Stimulated activated effector memory CD8-positive, alpha-beta T cell treated with anti-CD3 and anti-CD28 coated beads, Interleukin-12 subunit alpha, Interleukin-12 subunit beta, amount 100 ng/mL, for 72 hours (primary cell): Measurements from ENCODE around the gene USP17L26.
"Not testable (repeated sequence)": the region's sequence is repeated elsewhere in the genome, so short reads cannot be mapped to it uniquely, and the experiment has no call there.

Experiments
- ATAC-seq: fragments of 150-1000 bp; cut with Tn5 transposase; 2 replicates; pipeline ENCODE4 v1.10.0; 2021
- DNase-seq, 2 donors: peaks; one replicate each; pipeline ENCODE4 v3.0.0; 2021 to 2022; ENCODE audit warnings: low spot score in 2 of 2
- H3K27ac Mint-ChIP-seq: one replicate; pipeline ENCODE4 v1.8.0; 2022; ENCODE audit warnings: mild to moderate bottlenecking, mixed read lengths
- H3K36me3 Mint-ChIP-seq: one replicate; pipeline ENCODE4 v1.8.0; 2022; ENCODE audit warnings: mild to moderate bottlenecking, mixed read lengths
- H3K4me1 Mint-ChIP-seq: one replicate; pipeline ENCODE4 v1.8.0; 2022; ENCODE audit warnings: mixed read lengths
- H3K4me3 Mint-ChIP-seq: one replicate; pipeline ENCODE4 v1.8.0; 2022; ENCODE audit warnings: mild to moderate bottlenecking, mixed read lengths
- H3K9me3 Mint-ChIP-seq: one replicate; pipeline ENCODE4 v1.8.0; 2022; ENCODE audit warnings: mixed read lengths

USP17L26 gene, protein sequence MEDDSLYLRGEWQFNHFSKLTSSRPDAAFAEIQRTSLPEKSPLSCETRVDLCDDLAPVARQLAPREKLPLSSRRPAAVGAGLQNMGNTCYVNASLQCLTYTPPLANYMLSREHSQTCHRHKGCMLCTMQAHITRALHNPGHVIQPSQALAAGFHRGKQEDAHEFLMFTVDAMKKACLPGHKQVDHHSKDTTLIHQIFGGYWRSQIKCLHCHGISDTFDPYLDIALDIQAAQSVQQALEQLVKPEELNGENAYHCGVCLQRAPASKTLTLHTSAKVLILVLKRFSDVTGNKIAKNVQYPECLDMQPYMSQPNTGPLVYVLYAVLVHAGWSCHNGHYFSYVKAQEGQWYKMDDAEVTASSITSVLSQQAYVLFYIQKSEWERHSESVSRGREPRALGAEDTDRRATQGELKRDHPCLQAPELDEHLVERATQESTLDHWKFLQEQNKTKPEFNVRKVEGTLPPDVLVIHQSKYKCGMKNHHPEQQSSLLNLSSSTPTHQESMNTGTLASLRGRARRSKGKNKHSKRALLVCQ

DNA sequence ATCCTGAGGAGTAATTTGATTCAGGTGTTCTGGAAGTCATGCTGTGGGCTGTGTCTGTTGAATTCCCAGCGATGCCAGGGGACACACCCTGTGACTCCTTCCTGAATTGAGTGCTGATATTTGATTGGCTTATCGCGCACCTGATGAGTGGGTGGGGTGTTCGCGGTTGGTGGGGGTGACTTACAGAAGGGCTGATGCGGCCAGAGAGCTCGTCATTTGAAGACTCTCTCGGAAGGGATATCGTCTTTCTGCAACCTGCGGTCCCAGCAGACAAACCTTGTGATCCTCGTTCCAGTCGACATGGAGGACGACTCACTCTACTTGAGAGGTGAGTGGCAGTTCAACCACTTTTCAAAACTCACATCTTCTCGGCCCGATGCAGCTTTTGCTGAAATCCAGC, at the start of gene USP17L26:
TSS of gene USP17L26 (plus strand) at position 301 of the 400 bp plus-strand sequence. CDS start at position 301, 0 bp downstream.
- not testable (repeated sequence) for ATAC-seq, H3K4me1 Mint-ChIP-seq, H3K9me3 Mint-ChIP-seq, H3K27ac Mint-ChIP-seq, H3K4me3 Mint-ChIP-seq, DNase-seq, H3K36me3 Mint-ChIP-seq

DNA sequence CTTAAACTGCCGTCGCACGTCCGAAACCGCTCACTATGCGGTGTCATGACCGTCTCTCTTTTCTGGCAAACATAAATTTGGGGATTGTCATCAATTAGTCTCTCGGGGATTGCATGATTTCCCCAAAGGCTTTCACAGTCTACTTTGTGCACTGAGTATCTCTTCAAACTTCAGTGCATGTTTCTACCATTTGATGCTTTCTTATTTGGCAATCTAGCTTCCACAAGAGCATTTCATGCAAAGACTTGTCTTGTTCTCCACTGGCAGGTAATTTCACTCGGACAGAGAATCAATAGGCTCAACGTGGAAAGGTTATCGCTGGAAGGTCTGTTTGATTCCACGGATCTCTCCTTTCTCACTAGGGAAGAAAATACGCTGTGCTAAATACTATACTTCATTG, 10.3 kb upstream of the USP17L26 start:
- not testable (repeated sequence) for H3K9me3 Mint-ChIP-seq, H3K36me3 Mint-ChIP-seq, H3K4me3 Mint-ChIP-seq, ATAC-seq, H3K4me1 Mint-ChIP-seq, H3K27ac Mint-ChIP-seq
- DNase-seq, result peak in 1 of 2 donors; percentile 1

DNA sequence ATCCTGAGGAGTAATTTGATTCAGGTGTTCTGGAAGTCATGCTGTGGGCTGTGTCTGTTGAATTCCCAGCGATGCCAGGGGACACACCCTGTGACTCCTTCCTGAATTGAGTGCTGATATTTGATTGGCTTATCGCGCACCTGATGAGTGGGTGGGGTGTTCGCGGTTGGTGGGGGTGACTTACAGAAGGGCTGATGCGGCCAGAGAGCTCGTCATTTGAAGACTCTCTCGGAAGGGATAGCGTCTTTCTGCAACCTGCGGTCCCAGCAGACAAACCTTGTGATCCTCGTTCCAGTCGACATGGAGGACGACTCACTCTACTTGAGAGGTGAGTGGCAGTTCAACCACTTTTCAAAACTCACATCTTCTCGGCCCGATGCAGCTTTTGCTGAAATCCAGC, 9.6 kb upstream of the USP17L26 start, which contains the start of gene USP17L24:
TSS of gene USP17L24 (plus strand) at position 301 of the 400 bp plus-strand sequence. CDS start at position 301, 0 bp downstream.
- H3K36me3 Mint-ChIP-seq, result not testable (repeated sequence)

DNA sequence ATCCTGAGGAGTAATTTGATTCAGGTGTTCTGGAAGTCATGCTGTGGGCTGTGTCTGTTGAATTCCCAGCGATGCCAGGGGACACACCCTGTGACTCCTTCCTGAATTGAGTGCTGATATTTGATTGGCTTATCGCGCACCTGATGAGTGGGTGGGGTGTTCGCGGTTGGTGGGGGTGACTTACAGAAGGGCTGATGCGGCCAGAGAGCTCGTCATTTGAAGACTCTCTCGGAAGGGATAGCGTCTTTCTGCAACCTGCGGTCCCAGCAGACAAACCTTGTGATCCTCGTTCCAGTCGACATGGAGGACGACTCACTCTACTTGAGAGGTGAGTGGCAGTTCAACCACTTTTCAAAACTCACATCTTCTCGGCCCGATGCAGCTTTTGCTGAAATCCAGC, 4.8 kb upstream of the USP17L26 start, which contains the start of gene USP17L25:
TSS of gene USP17L25 (plus strand) at position 301 of the 400 bp plus-strand sequence. CDS start at position 301, 0 bp downstream.
- not testable (repeated sequence) for H3K9me3 Mint-ChIP-seq, ATAC-seq, H3K36me3 Mint-ChIP-seq, H3K4me1 Mint-ChIP-seq, H3K4me3 Mint-ChIP-seq, H3K27ac Mint-ChIP-seq, DNase-seq

More for the DNA sequence above, 9.6 kb upstream of the USP17L26 start, which contains the start of gene USP17L24:
- not testable (repeated sequence) for H3K4me3 Mint-ChIP-seq, DNase-seq, H3K9me3 Mint-ChIP-seq, H3K27ac Mint-ChIP-seq, ATAC-seq, H3K4me1 Mint-ChIP-seq

DNA sequence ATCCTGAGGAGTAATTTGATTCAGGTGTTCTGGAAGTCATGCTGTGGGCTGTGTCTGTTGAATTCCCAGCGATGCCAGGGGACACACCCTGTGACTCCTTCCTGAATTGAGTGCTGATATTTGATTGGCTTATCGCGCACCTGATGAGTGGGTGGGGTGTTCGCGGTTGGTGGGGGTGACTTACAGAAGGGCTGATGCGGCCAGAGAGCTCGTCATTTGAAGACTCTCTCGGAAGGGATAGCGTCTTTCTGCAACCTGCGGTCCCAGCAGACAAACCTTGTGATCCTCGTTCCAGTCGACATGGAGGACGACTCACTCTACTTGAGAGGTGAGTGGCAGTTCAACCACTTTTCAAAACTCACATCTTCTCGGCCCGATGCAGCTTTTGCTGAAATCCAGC, 4.6 kb downstream of the USP17L26 start, which contains the start of gene USP17L5:
TSS of gene USP17L5 (plus strand) at position 301 of the 400 bp plus-strand sequence. CDS start at position 301, 0 bp downstream.
- not testable (repeated sequence) for H3K9me3 Mint-ChIP-seq, H3K4me3 Mint-ChIP-seq, ATAC-seq, DNase-seq, H3K4me1 Mint-ChIP-seq, H3K36me3 Mint-ChIP-seq, H3K27ac Mint-ChIP-seq

DNA sequence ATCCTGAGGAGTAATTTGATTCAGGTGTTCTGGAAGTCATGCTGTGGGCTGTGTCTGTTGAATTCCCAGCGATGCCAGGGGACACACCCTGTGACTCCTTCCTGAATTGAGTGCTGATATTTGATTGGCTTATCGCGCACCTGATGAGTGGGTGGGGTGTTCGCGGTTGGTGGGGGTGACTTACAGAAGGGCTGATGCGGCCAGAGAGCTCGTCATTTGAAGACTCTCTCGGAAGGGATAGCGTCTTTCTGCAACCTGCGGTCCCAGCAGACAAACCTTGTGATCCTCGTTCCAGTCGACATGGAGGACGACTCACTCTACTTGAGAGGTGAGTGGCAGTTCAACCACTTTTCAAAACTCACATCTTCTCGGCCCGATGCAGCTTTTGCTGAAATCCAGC, 9.4 kb downstream of the USP17L26 start, which contains the start of gene USP17L27:
TSS of gene USP17L27 (plus strand) at position 301 of the 400 bp plus-strand sequence. CDS start at position 301, 0 bp downstream.
- not testable (repeated sequence) for H3K4me3 Mint-ChIP-seq, H3K4me1 Mint-ChIP-seq, H3K9me3 Mint-ChIP-seq, H3K27ac Mint-ChIP-seq, ATAC-seq, H3K36me3 Mint-ChIP-seq, DNase-seq

DNA sequence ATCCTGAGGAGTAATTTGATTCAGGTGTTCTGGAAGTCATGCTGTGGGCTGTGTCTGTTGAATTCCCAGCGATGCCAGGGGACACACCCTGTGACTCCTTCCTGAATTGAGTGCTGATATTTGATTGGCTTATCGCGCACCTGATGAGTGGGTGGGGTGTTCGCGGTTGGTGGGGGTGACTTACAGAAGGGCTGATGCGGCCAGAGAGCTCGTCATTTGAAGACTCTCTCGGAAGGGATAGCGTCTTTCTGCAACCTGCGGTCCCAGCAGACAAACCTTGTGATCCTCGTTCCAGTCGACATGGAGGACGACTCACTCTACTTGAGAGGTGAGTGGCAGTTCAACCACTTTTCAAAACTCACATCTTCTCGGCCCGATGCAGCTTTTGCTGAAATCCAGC, 14.1 kb downstream of the USP17L26 start, which contains the start of gene USP17L28:
TSS of gene USP17L28 (plus strand) at position 301 of the 400 bp plus-strand sequence. CDS start at position 301, 0 bp downstream.
- not testable (repeated sequence) for DNase-seq, H3K36me3 Mint-ChIP-seq, ATAC-seq, H3K4me1 Mint-ChIP-seq, H3K27ac Mint-ChIP-seq, H3K9me3 Mint-ChIP-seq, H3K4me3 Mint-ChIP-seq

DNA sequence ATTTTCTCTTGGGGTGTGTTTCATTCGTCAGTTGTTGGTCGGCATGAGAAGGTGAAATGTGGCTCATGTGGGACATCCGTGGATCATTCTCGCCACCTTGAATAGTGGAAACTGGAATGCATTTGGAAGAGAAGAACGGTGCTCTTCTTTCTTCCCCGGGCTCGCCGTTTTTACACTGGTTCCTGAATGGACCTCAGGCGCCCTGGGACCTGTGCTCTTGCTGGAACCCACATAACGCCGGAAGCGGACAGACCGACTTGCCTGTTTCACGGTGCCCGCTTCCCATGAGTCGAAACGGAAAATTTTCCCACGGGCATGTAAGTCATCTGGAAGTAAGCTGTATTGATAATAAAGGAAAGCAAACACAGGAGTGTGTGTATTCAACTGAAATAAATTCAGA, 16.4 kb downstream of the USP17L26 start:
- not testable (repeated sequence) for H3K9me3 Mint-ChIP-seq, H3K27ac Mint-ChIP-seq, H3K4me3 Mint-ChIP-seq, H3K4me1 Mint-ChIP-seq, H3K36me3 Mint-ChIP-seq, ATAC-seq
- peak in 1 of 2 donors; percentile 19 for DNase-seq

DNA sequence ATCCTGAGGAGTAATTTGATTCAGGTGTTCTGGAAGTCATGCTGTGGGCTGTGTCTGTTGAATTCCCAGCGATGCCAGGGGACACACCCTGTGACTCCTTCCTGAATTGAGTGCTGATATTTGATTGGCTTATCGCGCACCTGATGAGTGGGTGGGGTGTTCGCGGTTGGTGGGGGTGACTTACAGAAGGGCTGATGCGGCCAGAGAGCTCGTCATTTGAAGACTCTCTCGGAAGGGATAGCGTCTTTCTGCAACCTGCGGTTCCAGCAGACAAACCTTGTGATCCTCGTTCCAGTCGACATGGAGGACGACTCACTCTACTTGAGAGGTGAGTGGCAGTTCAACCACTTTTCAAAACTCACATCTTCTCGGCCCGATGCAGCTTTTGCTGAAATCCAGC, 18.9 kb downstream of the USP17L26 start, which contains the start of gene USP17L29:
TSS of gene USP17L29 (plus strand) at position 301 of the 400 bp plus-strand sequence. CDS start at position 301, 0 bp downstream.
- not testable (repeated sequence) for DNase-seq, H3K36me3 Mint-ChIP-seq, H3K4me1 Mint-ChIP-seq, H3K9me3 Mint-ChIP-seq, H3K27ac Mint-ChIP-seq, ATAC-seq, H3K4me3 Mint-ChIP-seq

DNA sequence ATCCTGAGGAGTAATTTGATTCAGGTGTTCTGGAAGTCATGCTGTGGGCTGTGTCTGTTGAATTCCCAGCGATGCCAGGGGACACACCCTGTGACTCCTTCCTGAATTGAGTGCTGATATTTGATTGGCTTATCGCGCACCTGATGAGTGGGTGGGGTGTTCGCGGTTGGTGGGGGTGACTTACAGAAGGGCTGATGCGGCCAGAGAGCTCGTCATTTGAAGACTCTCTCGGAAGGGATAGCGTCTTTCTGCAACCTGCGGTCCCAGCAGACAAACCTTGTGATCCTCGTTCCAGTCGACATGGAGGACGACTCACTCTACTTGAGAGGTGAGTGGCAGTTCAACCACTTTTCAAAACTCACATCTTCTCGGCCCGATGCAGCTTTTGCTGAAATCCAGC, 28.4 kb downstream of the USP17L26 start, which contains the start of gene USP17L30:
TSS of gene USP17L30 (plus strand) at position 301 of the 400 bp plus-strand sequence. CDS start at position 301, 0 bp downstream.
- DNase-seq, H3K4me1 Mint-ChIP-seq, ATAC-seq, H3K4me3 Mint-ChIP-seq, H3K36me3 Mint-ChIP-seq, H3K27ac Mint-ChIP-seq, H3K9me3 Mint-ChIP-seq: not testable (repeated sequence)

DNA sequence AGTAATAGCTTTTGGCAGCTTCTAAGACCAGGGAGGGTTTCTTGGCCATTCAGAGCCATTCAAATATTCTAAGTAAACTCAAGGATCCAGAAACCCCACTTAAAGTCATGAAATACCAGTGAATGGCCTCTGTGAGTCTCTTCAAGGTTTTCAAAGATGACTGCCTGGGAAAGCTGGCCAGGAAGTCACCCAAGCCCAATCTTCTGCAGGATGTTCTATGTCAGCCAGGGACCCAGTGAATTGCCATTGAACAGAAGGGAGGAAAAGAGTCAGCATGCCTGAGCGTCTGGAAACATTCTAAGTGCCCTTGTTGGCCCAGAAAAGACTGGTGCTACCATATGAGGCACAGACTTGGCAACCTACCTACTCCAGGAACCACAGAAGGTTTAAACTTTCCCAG, 45.4 kb downstream of the USP17L26 start:
- not testable (repeated sequence) for DNase-seq, ATAC-seq, H3K4me1 Mint-ChIP-seq, H3K36me3 Mint-ChIP-seq, H3K4me3 Mint-ChIP-seq, H3K9me3 Mint-ChIP-seq, H3K27ac Mint-ChIP-seq

DNA sequence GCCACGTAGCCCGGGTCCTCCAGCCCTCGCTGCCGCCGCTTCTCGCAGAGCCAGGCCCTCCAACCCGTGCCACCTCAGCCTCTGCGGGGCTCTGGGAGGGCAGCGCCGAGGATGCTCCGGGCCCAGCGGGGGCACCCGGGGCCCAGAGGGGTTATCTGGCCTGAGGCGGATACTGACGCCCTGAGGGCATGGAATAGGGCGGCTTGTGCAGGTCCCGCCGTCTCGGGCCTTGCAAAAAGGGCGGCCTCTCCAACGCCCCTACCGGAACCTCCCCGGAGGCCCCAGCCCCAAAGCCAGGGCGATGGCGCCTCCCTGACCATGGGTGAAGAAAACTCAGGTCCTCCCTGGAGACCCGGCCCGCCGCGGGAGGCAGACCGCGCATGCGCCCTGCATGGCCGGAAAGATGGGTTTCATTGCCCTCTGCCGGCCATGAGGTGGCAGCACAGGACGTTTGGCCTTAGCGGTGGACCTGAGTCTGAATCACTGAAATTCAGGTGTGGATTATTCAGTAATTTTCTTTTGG, 46.6 kb downstream of the USP17L26 start:
- H3K9me3 Mint-ChIP-seq, result not testable (repeated sequence)

DNA sequence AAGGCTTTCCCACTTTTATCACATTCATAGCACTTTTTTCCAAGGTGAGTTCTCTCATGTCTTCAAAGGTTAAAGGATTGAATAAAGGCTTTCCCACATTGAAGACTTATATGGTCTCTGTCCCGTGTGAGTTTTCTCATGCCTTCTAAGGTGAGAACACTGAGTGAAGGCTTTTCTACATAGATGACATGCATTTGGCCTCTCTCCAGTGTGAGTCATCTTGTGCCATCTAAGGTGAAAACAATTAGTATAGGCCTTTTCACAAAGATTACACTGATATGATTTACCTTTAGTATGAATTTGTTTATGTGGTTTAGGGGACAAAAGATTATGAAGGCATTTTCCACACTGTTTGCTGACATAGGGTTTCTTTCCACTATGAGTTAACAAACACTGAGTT, 49.7 kb downstream of the USP17L26 start:
- Mint-ChIP-seq H3K27ac (no peak overlapping the region), H3K4me3 (no peak overlapping the region), H3K4me1 (no peaks in the 10 kb centered on the region), H3K9me3 (no peaks in the 10 kb centered on the region), H3K36me3 (no peaks in the 10 kb centered on the region)
- no peak for DNase-seq
- no peak for ATAC-seq

More for the DNA sequence above, 46.6 kb downstream of the USP17L26 start:
- H3K36me3 Mint-ChIP-seq, H3K4me1 Mint-ChIP-seq, ATAC-seq, H3K4me3 Mint-ChIP-seq, H3K27ac Mint-ChIP-seq: not testable (repeated sequence)
- peak; percentile 14 to 64 for DNase-seq
